ENCODE measurements around the gene RXRG.

The RXRG gene

DNA sequence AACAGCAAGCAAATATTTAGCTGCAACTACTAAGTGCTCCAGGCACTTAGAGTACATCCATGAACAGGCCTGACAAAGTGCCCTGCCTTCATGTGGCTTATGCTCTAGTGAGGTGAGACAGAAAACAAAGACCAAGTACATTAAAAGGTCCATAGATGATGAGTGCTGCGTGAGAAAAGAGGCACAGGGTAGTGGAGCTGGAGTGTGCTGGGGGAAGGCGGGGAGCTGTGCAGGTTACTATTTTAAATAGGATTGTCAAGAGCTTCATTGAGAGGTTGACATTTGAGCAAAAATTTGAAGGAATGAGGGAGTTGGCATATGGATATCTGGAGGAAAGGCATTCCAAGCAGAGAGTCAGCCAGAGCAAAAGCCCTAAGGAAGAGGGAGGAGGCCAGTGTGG, 29.3 kb upstream of the RXRG start:
- Histone ChIP-seq H3K9me3 (ENCODE audit: severe bottlenecking) (no peaks in the 10 kb centered on the region), H3K36me3 (ENCODE audit: low read depth) (no peaks in the 10 kb centered on the region), H3K27ac (ENCODE audit: poor library complexity, severe bottlenecking) (no peak overlapping the region), H3K4me3 (ENCODE audit: severe bottlenecking) (no peak overlapping the region), H3K4me1 (ENCODE audit: insufficient read depth, poor library complexity, severe bottlenecking) (no peaks in the 10 kb centered on the region), H3K27me3 (ENCODE audit: insufficient read depth, poor library complexity, severe bottlenecking) (no peaks in the 10 kb centered on the region)
- DNase-seq (ENCODE audit: low spot score) (no peak), ATAC-seq (ENCODE audit: low read depth) (no peak)
- TF ChIP-seq, protein P1, sequence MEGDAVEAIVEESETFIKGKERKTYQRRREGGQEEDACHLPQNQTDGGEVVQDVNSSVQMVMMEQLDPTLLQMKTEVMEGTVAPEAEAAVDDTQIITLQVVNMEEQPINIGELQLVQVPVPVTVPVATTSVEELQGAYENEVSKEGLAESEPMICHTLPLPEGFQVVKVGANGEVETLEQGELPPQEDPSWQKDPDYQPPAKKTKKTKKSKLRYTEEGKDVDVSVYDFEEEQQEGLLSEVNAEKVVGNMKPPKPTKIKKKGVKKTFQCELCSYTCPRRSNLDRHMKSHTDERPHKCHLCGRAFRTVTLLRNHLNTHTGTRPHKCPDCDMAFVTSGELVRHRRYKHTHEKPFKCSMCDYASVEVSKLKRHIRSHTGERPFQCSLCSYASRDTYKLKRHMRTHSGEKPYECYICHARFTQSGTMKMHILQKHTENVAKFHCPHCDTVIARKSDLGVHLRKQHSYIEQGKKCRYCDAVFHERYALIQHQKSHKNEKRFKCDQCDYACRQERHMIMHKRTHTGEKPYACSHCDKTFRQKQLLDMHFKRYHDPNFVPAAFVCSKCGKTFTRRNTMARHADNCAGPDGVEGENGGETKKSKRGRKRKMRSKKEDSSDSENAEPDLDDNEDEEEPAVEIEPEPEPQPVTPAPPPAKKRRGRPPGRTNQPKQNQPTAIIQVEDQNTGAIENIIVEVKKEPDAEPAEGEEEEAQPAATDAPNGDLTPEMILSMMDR (IDR thresholded peaks at IDR 0.05; ENCODE audit: poor library complexity, severe bottlenecking): no peak

GRCh38 chr1:165473081-165473480, 28.2 kb upstream of the RXRG start:
- Histone ChIP-seq H3K9me3 (ENCODE audit: severe bottlenecking) (no peaks in the 10 kb centered on the region), H3K4me1 (ENCODE audit: insufficient read depth, poor library complexity, severe bottlenecking) (no peaks in the 10 kb centered on the region), H3K36me3 (ENCODE audit: low read depth) (no peaks in the 10 kb centered on the region), H3K27me3 (ENCODE audit: insufficient read depth, poor library complexity, severe bottlenecking) (no peaks in the 10 kb centered on the region), H3K4me3 (ENCODE audit: severe bottlenecking) (no peak overlapping the region), H3K27ac (ENCODE audit: poor library complexity, severe bottlenecking) (no peak overlapping the region)
- DNase-seq (ENCODE audit: low spot score) (no peak), ATAC-seq (ENCODE audit: low read depth) (no peak)
- TF ChIP-seq, protein P1 (IDR thresholded peaks at IDR 0.05; ENCODE audit: poor library complexity, severe bottlenecking): no peak

- Histone ChIP-seq H3K36me3 (ENCODE audit: low read depth) (no peaks in the 10 kb centered on the region), H3K4me3 (ENCODE audit: severe bottlenecking) (no peak overlapping the region), H3K9me3 (ENCODE audit: severe bottlenecking) (no peaks in the 10 kb centered on the region), H3K4me1 (ENCODE audit: insufficient read depth, poor library complexity, severe bottlenecking) (no peaks in the 10 kb centered on the region), H3K27ac (ENCODE audit: poor library complexity, severe bottlenecking) (no peak overlapping the region), H3K27me3 (ENCODE audit: insufficient read depth, poor library complexity, severe bottlenecking) (no peaks in the 10 kb centered on the region)
- no peak for DNase-seq (ENCODE audit: low spot score)
- TF ChIP-seq, protein P1 (IDR thresholded peaks at IDR 0.05; ENCODE audit: poor library complexity, severe bottlenecking): no peak
- no peak for ATAC-seq (ENCODE audit: low read depth)
These were observed 23.9 kb upstream of the RXRG start for GRCh38 chr1:165468726-165469249.

DNA sequence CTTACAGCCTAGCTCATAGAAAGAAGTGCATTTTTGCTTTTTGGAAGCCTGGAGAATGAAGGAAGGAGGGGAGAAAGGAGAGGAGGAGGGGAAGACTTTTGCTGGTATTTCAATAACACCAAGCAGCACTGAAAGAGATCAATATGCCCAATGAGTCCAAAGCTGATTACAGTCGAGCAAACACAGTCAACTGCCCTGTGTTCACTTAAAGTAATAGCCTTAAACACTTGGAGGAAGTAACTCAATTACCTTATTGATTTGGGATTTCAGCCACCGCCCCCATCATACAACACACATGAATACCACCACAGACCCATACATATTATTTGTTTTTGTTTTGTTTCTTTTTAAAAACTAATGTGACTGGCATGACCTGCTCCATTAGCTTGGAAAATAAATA, 23.3 kb upstream of the RXRG start:
- DNase-seq (ENCODE audit: low spot score) (no peak), ATAC-seq (ENCODE audit: low read depth) (no peak)
- Histone ChIP-seq H3K27ac (ENCODE audit: poor library complexity, severe bottlenecking) (no peak overlapping the region), H3K4me3 (ENCODE audit: severe bottlenecking) (no peak overlapping the region), H3K36me3 (ENCODE audit: low read depth) (no peaks in the 10 kb centered on the region), H3K27me3 (ENCODE audit: insufficient read depth, poor library complexity, severe bottlenecking) (no peaks in the 10 kb centered on the region), H3K9me3 (ENCODE audit: severe bottlenecking) (no peaks in the 10 kb centered on the region), H3K4me1 (ENCODE audit: insufficient read depth, poor library complexity, severe bottlenecking) (no peaks in the 10 kb centered on the region)
- TF ChIP-seq, protein P1 (IDR thresholded peaks at IDR 0.05; ENCODE audit: poor library complexity, severe bottlenecking): no peak

DNA sequence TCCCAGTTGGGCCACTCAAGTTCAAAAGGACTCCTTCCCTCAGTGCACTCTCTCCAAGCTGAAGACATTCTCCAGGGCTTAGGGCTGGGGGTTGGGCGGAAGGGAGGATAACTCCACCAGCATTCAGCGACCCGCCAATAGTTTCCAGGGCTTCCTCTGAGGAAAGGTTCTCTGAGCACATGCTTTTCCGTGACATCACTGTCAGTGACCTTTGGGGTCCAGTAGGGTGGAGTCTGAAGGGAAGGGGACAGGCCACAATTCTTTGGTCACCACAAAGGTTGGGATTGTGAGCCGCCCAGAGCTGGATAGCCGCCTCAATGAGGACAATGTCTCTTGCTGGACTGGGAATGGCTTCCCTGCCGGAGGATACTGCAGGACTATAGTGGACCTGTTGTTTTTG, 22.8 kb upstream of the RXRG start:
- H3K27me3 ChIP-seq (ENCODE audit: insufficient read depth, poor library complexity, severe bottlenecking): peaks cover under 1% of the 10 kb centered on the region

More for the DNA sequence above, 22.8 kb upstream of the RXRG start:
- Histone ChIP-seq H3K4me3 (ENCODE audit: severe bottlenecking) (no peak overlapping the region), H3K4me1 (ENCODE audit: insufficient read depth, poor library complexity, severe bottlenecking) (no peaks in the 10 kb centered on the region), H3K27ac (ENCODE audit: poor library complexity, severe bottlenecking) (no peak overlapping the region), H3K9me3 (ENCODE audit: severe bottlenecking) (no peaks in the 10 kb centered on the region), H3K36me3 (ENCODE audit: low read depth) (no peaks in the 10 kb centered on the region)
- TF ChIP-seq, protein P1 (IDR thresholded peaks at IDR 0.05; ENCODE audit: poor library complexity, severe bottlenecking): no peak
- DNase-seq (ENCODE audit: low spot score) (no peak), ATAC-seq (ENCODE audit: low read depth) (no peak)

Measured in RWPE2 (cell line).